ENCODE data around the gene LZTR1.
"Not testable (repeated sequence)": the region's sequence is repeated elsewhere in the genome, so short reads cannot be mapped to it uniquely, and the experiment has no call there.

LZTR1 gene

DNA sequence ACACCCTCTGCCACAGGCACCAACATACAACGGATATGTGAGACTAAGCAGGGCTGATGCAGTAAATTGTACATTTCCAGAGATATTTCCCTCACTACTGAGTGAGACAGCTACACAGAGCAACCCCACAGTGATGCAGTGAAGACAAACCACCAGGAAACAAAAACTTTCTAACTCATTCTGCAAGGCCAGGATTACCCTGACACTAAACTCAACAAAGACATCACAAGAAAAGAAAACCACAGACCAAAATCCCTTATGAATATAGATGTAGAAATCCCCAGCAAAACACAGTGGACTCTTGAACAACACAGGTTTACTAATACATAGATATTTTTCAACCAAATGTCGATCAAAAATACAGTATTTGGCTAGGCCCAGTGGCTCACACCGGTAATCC is 51.8 kb downstream of the LZTR1 start:
- no peak for DNase-seq (ENCODE audit: low read depth)

DNA sequence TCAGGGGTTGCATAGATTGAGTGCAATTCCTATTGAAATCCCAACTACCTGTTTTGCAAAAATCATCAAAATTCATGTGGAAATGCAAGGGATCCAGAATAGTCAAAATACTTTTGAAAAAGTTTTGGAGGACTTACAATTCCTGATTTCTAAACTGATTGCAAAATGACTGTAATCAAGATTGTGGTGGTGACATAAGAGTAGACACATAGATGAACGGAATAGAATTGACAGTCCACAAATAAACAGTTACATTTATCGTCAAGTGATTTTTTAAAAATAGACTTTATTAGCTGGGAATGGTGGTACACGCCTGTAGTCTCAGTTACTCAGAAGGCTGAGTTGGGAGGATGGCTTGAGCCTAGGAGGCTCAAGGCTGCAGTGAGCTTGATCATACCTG is 52.9 kb downstream of the LZTR1 start:
- no peak for DNase-seq (ENCODE audit: low read depth)

- DNase-seq (ENCODE audit: low read depth): no peak
These were observed 56.3 kb downstream of the LZTR1 start for GRCh38 chr22:21038405-21038804.

DNA sequence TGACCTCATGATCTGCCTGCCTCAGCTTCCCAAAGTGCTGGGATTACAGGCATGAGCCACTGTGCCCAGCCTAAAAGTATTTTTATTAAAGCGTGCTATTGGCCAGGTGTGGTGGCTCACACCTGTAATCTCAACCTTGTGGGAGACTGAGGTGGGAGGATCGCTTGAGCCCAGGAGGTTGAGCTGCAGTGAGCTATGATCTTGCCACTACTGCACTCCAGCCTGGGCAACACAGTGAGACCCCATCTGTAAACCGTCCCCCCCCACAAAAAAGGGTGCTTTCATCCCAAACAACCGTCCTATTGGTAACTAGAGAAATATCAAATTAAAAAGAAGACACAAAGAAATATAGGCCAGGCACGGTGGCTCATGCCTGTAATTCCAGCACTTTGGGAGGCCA is 57.1 kb downstream of the LZTR1 start:
- DNase-seq (ENCODE audit: low read depth): not testable (repeated sequence)

GRCh38 chr22:21041937-21042336 is 59.8 kb downstream of the LZTR1 start:
- no peak for DNase-seq (ENCODE audit: low read depth)

DNA sequence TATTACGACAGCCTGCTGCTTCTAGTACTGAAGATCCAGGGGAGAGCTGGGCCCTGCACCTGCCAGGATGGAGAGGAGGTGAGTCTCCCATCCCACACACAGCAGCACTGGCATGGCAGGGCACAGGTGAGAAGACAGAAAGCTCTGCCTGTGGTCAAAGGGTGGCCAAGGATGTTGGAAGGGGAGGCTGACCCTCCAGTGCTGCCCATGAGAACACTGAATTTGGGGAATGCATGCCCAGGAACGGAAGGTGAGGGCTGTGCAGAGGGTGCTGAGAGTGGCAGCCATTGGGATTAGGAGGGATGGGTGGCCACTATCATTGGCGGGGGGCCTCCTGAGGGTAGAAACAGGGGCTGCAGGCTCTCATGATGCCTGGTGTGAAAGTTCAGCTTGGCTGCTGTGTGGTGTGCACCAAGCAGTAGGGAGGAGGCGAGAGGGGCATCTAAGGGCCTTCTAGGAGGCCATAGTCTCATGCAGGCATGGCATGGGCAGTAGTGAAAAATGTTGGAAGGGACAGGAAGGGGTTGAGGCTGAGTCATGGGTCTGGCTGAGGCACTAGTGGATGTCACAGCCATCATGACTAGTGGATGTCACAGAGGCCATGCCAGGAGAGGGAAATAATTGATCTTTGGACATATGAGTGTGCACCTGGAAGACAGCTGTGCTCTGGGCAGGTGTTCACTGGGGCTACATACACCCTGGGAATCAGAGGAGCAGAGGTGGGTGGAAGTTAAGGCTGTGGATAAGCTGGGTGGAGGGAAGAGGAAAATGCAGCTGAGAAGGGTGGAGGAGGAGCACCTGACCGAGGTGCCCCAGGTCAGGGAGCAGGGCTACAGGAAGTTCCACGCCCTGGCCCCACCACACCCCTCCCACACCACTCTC is 61.1 kb downstream of the LZTR1 start:
- DNase-seq (ENCODE audit: low read depth): no peak

- no peak for DNase-seq (ENCODE audit: low read depth)
These were observed 61.9 kb downstream of the LZTR1 start for GRCh38 chr22:21043860-21044535.

GRCh38 chr22:21044931-21045584 is 63.0 kb downstream of the LZTR1 start:
- peak; percentile 41 for DNase-seq (ENCODE audit: low read depth)

DNA sequence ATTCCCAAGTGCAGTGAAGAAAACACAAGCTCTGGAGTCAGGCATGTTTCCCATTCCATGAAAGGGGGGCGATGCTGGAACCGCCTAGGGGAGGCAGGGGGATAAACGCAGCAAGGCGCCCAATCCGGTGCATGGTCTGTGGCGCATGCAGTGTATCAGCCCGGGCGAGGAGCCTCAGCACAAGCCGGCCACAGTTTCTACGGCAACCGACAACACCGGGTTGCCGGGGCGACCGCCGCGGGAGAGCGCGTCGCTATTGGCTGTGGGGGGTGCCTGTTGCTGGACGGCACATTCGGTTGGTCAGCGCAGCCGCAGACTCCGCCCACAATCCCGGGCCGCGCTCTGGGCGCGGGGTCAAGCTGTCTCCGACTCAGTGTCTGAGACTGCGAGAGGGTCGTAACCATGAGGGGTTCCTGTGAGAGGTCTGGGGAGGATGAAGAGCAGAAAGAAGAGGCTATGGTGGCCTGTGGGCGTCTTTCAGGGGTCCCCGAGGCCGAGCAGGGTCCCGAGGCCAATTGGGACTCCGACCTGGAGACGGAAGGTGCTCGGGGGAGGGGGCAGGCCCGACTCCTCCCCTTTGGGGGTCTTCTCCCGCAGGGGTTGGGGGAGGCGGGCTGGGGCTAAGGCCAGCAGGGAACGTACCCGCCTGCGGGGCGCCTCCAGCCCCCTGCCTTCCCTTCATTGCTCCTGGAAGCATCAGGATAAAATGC is 63.6 kb downstream of the LZTR1 start, which contains the start of gene LRRC74B:
TSS of gene LRRC74B (plus strand) at position 362 of the 710 bp plus-strand sequence. CDS start at position 403, 41 bp downstream.
- peak; percentile 80 for DNase-seq (ENCODE audit: low read depth)

GRCh38 chr22:21047035-21047661 is 65.1 kb downstream of the LZTR1 start:
- DNase-seq (ENCODE audit: low read depth): no peak

DNA sequence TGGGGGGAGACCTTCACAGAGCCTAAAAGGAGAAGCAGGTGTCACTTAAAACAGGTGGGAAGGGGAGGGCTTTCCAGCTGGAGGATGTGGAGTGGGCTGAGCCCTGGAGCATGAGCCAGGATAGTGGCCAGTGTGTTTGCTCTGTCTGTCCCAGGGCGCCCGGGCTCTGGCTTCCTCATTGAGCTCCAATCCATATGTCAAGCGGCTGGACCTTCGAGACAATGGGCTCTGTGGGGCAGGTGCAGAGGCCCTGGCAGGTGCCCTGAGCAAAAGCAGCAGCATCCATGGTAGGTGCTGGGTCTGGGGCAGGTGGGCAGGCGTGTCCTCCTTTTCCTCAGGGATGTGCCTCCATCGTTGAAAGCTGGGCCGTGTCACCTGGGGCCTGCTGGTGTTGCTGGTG is 65.6 kb downstream of the LZTR1 start:
- no peak for DNase-seq (ENCODE audit: low read depth)

GRCh38 chr22:21048448-21048847 is 66.4 kb downstream of the LZTR1 start:
- DNase-seq (ENCODE audit: low read depth): not testable (repeated sequence)
